ENCODE measurements around the gene BEST4.

Gene BEST4

GRCh38 chr1:44760876-44761275 is 27.1 kb downstream of the BEST4 start:
- DNase-seq (ENCODE audit: low read depth) = no peak
- no peak overlapping the region for H3K4me3 ChIP-seq (replicated peaks; ENCODE audit: low read depth, low read length)
- TF ChIP-seq CTCF (IDR thresholded peaks at IDR 0.05; ENCODE audit: low read length, missing control alignments) = no peak

- no peak for DNase-seq (ENCODE audit: low read depth)
- no peak for TF ChIP-seq CTCF (IDR thresholded peaks at IDR 0.05; ENCODE audit: low read length, missing control alignments)
- no peak overlapping the region for H3K4me3 ChIP-seq (replicated peaks; ENCODE audit: low read depth, low read length)
These were observed 28.9 kb downstream of the BEST4 start for GRCh38 chr1:44759077-44759476.

GRCh38 chr1:44757420-44757819 is 30.6 kb downstream of the BEST4 start:
- no peak overlapping the region for H3K4me3 ChIP-seq (replicated peaks; ENCODE audit: low read depth, low read length)
- no peak for TF ChIP-seq CTCF (IDR thresholded peaks at IDR 0.05; ENCODE audit: low read length, missing control alignments)
- no peak for DNase-seq (ENCODE audit: low read depth)

- no peak overlapping the region for H3K4me3 ChIP-seq (replicated peaks; ENCODE audit: low read depth, low read length)
- TF ChIP-seq CTCF (IDR thresholded peaks at IDR 0.05; ENCODE audit: low read length, missing control alignments) = no peak
These were observed 40.1 kb downstream of the BEST4 start for GRCh38 chr1:44747878-44748277.

GRCh38 chr1:44743211-44743610 is 44.8 kb downstream of the BEST4 start:
- H3K4me3 ChIP-seq (replicated peaks; ENCODE audit: low read depth, low read length) = no peak overlapping the region
- TF ChIP-seq CTCF (IDR thresholded peaks at IDR 0.05; ENCODE audit: low read length, missing control alignments) = no peak
- DNase-seq (ENCODE audit: low read depth) = no peak

More at GRCh38 chr1:44747878-44748277, 40.1 kb downstream of the BEST4 start:
- DNase-seq (ENCODE audit: low read depth) = no peak

GRCh38 chr1:44740179-44740617 is 47.8 kb downstream of the BEST4 start:
- no peak for TF ChIP-seq CTCF (IDR thresholded peaks at IDR 0.05; ENCODE audit: low read length, missing control alignments)
- peak overlapping the region; percentile 89 for H3K4me3 ChIP-seq (replicated peaks; ENCODE audit: low read depth, low read length)
- no peak for DNase-seq (ENCODE audit: low read depth)
